Endothelial cell of hepatic sinusoid (primary cell): ENCODE data around the gene EMC9.

ENCODE experiments used
- in situ Hi-C: cut with HindIII; loops from 2 replicates; pipeline ENCODE4 v1.10.0; 2017; ENCODE audit warnings: low sequenced_read_pairs

Gene EMC9

GRCh38 chr14:24149302-24149969, 8.0 kb upstream of the EMC9 start:
- in situ Hi-C loops, result no loop called here

- in situ Hi-C loops, result no loop called here
Observed at GRCh38 chr14:24147761-24148428, 6.5 kb upstream of the EMC9 start.

GRCh38 chr14:24146978-24147760, 5.8 kb upstream of the EMC9 start, which contains the start of gene RNF31:
Gene RNF31, plus strand, starts transcription at chr14:24147498. Its CDS starts 201 bp downstream, at chr14:24147699.
- in situ Hi-C loops, result no loop called here

GRCh38 chr14:24146453-24146977, 5.1 kb upstream of the EMC9 start, which contains the start of gene PSME2:
Gene PSME2, minus strand, starts transcription at chr14:24146610. Its CDS starts 29 bp downstream, at chr14:24146581.
- in situ Hi-C loops, result no loop called here

GRCh38 chr14:24145690-24146452, 4.5 kb upstream of the EMC9 start:
- in situ Hi-C loops, result no loop called here

GRCh38 chr14:24145219-24145618, 3.8 kb upstream of the EMC9 start:
- in situ Hi-C loops, result no loop called here

- in situ Hi-C loops, result no loop called here
Observed at GRCh38 chr14:24144451-24144850, 3.1 kb upstream of the EMC9 start.

- in situ Hi-C loops, result no loop called here
Observed at GRCh38 chr14:24143511-24143910, 2.1 kb upstream of the EMC9 start.

GRCh38 chr14:24139272-24139934, 2.0 kb downstream of the EMC9 start:
- in situ Hi-C loops, result no loop called here

- in situ Hi-C loops, result no loop called here
Observed at GRCh38 chr14:24138396-24139271, 2.8 kb downstream of the EMC9 start.

GRCh38 chr14:24137529-24138395, 3.6 kb downstream of the EMC9 start:
- in situ Hi-C loops, result no loop called here

GRCh38 chr14:24136684-24137528, 4.5 kb downstream of the EMC9 start:
- in situ Hi-C loops, result no loop called here

GRCh38 chr14:24135834-24136683, 5.3 kb downstream of the EMC9 start, which contains the start of gene PSME1:
Gene PSME1, plus strand, starts transcription at chr14:24136194. Its CDS starts 69 bp downstream, at chr14:24136263.
- in situ Hi-C loops, result no loop called here

GRCh38 chr14:24135584-24135833, 5.9 kb downstream of the EMC9 start:
- in situ Hi-C loops, result no loop called here

- in situ Hi-C loops, result no loop called here
Observed at GRCh38 chr14:24133735-24134134, 7.7 kb downstream of the EMC9 start.

- in situ Hi-C loops, result no loop called here
Observed at GRCh38 chr14:24132976-24133375, 8.4 kb downstream of the EMC9 start.
